AG09309 (cell line): ENCODE results near the gene GABRB1.

Experiments
- DNase-seq: peaks from one replicate; pipeline ENCODE4 v3.0.0-alpha.2; 2010; ENCODE audit warnings: low read depth
- H3K4me3 ChIP-seq: 2 replicates; pipeline ENCODE4 v1.5.1; 2011; ENCODE audit warnings: mild to moderate bottlenecking, low read depth, low read length, moderate library complexity; ENCODE audit not compliant: control insufficient read depth
- TF ChIP-seq, protein P1 (sequence below): IDR thresholded peaks from 2 replicates; pipeline ENCODE4 v1.5.1; 2011; ENCODE audit warnings: mild to moderate bottlenecking, low read depth, low read length, inconsistent platforms; ENCODE audit not compliant: insufficient read depth, control insufficient read depth; ENCODE audit errors: missing control alignments

GABRB1 gene

DNA sequence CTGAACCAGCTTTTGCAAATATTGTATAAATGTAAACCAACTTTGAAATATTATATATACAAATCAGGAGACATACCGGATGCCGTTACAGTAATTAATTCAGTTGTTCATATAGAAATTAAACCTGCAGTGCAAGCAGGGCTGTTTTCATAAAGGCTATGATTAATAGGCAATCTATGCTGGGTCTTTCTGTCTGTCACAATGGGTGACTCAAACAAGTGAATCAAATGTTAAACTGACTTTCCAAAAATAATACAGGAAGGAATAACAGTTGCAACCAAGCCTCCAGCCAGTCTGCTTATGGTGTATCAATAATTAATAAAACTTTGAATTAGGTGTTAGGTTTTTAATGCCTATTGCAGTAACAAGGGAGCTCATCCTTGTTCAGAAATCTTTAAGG lies 43.9 kb downstream of the GABRB1 start:
- no peak for DNase-seq
- TF ChIP-seq, protein P1, sequence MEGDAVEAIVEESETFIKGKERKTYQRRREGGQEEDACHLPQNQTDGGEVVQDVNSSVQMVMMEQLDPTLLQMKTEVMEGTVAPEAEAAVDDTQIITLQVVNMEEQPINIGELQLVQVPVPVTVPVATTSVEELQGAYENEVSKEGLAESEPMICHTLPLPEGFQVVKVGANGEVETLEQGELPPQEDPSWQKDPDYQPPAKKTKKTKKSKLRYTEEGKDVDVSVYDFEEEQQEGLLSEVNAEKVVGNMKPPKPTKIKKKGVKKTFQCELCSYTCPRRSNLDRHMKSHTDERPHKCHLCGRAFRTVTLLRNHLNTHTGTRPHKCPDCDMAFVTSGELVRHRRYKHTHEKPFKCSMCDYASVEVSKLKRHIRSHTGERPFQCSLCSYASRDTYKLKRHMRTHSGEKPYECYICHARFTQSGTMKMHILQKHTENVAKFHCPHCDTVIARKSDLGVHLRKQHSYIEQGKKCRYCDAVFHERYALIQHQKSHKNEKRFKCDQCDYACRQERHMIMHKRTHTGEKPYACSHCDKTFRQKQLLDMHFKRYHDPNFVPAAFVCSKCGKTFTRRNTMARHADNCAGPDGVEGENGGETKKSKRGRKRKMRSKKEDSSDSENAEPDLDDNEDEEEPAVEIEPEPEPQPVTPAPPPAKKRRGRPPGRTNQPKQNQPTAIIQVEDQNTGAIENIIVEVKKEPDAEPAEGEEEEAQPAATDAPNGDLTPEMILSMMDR, result no peak
- H3K4me3 ChIP-seq, result no peak overlapping the region

DNA sequence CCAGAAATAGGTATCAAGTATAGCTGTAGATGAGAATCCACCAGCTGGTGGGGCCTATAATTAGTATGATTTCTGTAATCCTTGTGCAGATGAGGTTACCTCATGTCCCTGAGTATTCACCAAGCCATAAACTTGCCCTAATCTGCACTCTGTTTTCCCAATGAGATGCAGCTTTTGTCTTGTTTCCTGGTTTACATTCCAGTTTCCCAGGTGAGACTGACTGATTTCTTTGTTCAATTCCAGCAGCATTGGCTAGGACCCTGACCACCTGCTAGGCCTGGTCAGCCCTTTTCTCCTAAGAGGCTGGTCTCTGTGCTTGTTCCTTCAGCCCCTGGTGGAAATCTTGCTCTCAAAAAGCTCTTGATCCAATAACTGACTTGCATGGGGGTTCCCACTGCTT lies 44.6 kb downstream of the GABRB1 start:
- DNase-seq, result no peak
- no peak overlapping the region for H3K4me3 ChIP-seq
- TF ChIP-seq, protein P1, result no peak

DNA sequence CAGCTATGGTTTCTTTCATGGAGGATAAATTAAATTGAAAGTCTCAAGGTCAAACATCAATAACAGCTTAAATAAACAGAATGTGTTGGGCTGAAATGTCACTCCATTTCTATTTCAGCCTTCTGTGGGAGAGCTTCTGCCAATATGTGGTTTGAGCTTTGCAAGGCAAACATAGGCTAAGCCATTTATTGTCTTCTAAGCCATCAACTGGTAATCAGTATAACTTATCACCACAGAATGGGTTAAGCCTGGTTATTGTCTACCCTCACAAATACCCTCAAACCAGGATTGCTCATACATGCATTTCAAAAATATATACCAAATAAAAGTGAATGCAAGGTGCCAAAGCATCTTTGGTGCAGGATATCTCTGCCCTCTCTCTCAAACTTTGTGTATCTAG lies 52.7 kb downstream of the GABRB1 start:
- H3K4me3 ChIP-seq, result no peak overlapping the region
- DNase-seq, result no peak
- TF ChIP-seq, protein P1, result no peak

DNA sequence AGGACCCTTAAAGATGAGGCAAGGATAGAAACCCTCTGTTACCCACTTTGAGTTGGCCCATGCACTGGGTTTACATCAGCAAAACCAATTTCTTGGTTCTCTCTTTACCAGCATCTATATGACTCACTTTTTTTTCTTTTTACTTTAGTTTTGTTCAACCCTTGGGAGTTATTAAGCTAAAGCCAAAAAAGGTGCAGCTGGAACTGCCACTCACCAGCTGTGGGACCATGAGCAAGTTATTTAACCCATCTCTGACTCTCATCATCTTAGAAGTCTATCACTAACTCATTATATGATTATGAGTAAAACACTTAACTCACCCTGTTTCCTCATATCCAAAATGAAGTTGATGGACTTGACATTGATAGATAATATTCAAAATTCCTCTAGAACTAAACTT lies 53.4 kb downstream of the GABRB1 start:
- no peak overlapping the region for H3K4me3 ChIP-seq
- no peak for DNase-seq
- TF ChIP-seq, protein P1, result no peak

DNA sequence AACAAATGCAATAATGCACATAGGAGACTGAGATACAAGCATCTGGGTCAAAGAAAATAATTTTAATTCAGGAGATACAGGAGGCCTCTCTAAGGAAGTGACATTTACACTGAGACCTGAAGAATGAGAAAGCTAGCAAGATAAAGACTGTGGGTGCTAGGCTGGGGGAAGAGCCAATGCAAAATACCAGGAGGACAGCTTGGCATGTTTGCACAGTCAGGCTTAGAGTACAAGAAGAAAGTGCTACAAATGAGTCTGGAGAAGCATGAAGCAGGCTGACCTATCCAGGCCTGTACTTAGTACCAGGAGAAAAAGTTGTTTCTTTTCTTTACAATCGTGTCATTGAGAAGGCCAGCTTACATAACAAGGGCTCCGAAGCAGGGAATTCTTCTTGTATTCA lies 56.9 kb downstream of the GABRB1 start:
- no peak overlapping the region for H3K4me3 ChIP-seq
- TF ChIP-seq, protein P1, result no peak
- DNase-seq, result no peak

DNA sequence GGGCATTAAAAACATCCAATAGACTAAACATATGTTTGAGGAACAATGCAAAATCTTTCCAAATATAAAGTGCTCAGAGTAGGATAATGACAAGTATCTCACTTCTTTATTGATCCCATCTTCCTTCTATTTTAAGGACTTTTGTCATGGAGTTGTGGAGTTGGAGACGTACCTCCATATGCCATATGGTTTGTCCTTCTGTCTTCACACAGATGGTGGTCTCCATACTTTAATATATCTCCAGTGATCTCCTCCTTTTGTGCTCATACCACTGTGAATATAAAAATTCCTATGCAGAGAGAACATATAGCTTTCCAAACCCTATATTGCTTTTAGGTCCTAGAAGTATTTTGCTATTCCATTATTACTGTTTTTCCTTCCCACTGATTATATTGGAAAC lies 64.5 kb downstream of the GABRB1 start:
- H3K4me3 ChIP-seq, result no peak overlapping the region
- TF ChIP-seq, protein P1, result no peak
- no peak for DNase-seq

DNA sequence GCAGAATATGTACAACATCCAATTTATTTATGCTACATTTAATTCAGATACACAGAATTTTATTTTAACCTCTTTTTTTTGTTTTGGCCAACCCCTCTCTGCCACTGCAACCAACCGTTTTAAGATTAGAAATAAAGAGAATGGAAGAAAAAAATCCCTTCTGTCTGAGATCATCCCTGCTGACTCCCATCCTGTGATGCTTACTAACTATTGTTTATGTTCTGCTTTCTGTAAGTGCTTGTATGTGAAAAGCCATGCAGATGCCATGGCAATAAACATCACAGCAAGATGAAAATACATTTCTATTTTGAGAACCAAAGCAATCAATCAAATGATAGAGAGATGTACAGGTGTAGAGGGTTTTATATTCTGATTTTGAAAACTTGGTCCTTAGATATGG lies 70.1 kb downstream of the GABRB1 start:
- TF ChIP-seq, protein P1, result no peak
- no peak for DNase-seq
- H3K4me3 ChIP-seq, result no peak overlapping the region
